Upper lobe of left lung (tissue), 4 donors: ENCODE data around the gene GAN.

Experiments
- EP300 ChIP-seq, 4 donors: sonication (generic); formaldehyde crosslinking; IDR thresholded peaks; one replicate each; pipeline ENCODE4 v1.5.1; 2017; ENCODE audit warnings: antibody characterized with exemption in 4 of 4, control low read depth in 2 of 4
- POLR2A ChIP-seq, 4 donors: fragments of 450-650 bp; IDR thresholded peaks; one replicate each; pipeline ENCODE4 v1.5.1; 2016 to 2017; ENCODE audit warnings: antibody characterized with exemption in 4 of 4, mild to moderate bottlenecking in 2 of 4
- POLR2AphosphoS5 ChIP-seq, 2 donors: sonication (generic); formaldehyde crosslinking; IDR thresholded peaks; one replicate each; pipeline ENCODE4 v1.5.1; 2017; ENCODE audit warnings: antibody characterized with exemption in 2 of 2
- TF ChIP-seq, protein P1 (sequence below), 6 experiments: fragments of 450-650 bp in 4 of 6; fragments of 200-600 bp in 2 of 6; sonication (generic) in 2 of 6; IDR thresholded peaks; one replicate each; pipeline ENCODE4 v1.5.1; 2016 to 2019; ENCODE audit warnings: antibody characterized with exemption in 6 of 6

DNA sequence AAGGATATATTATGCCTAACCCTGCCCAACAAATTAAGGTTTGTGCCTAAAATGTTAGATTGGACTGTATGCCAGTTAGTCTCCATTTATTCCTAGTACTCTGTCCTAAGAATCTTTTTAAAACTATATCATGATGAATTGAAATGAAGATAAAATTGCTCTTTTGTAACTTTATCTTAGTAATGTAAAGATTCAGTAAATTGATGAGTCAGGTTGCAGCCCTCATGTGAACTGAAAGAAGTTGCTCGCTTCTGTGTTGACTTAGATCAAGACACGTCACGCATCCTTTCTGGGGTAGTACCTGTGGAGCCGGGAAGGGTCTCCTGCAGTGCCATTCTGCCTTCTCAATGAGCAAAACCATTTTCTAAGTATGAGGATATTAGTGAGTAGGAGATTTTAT, 63.3 kb downstream of the GAN start:
- TF ChIP-seq, protein P1, sequence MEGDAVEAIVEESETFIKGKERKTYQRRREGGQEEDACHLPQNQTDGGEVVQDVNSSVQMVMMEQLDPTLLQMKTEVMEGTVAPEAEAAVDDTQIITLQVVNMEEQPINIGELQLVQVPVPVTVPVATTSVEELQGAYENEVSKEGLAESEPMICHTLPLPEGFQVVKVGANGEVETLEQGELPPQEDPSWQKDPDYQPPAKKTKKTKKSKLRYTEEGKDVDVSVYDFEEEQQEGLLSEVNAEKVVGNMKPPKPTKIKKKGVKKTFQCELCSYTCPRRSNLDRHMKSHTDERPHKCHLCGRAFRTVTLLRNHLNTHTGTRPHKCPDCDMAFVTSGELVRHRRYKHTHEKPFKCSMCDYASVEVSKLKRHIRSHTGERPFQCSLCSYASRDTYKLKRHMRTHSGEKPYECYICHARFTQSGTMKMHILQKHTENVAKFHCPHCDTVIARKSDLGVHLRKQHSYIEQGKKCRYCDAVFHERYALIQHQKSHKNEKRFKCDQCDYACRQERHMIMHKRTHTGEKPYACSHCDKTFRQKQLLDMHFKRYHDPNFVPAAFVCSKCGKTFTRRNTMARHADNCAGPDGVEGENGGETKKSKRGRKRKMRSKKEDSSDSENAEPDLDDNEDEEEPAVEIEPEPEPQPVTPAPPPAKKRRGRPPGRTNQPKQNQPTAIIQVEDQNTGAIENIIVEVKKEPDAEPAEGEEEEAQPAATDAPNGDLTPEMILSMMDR (IDR thresholded peaks at IDR 0.05), result no peak
- no peak for TF ChIP-seq POLR2AphosphoS5 (IDR thresholded peaks at IDR 0.05)
- no peak for TF ChIP-seq POLR2A (IDR thresholded peaks at IDR 0.05)
- no peak for TF ChIP-seq EP300 (IDR thresholded peaks at IDR 0.05)
